ENCODE data around the gene SRP9.

SRP9 gene

DNA sequence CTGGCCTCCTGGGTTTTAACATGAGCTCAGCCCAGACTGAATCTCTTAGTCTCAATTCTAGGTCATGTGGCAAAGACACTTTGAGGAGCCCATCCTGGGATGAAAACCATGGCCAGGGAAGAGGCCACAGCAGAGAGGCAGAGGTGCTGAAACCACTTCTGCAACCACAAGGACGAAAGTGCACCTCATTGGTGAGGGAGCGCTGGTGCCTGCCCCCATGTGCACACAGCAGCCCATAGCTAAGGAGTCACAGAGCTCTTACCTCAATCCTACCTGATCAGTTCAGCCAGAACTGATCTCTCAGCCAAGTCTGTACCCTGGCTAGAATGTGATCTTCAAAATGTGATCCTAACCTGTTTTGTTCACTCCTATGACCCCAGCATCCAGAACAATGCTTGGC lies 32.9 kb upstream of the SRP9 start:
- no peaks in the 10 kb centered on the region for H3K4me1 ChIP-seq (ENCODE audit: insufficient read depth, low read length)
- no peak overlapping the region for H3K4me3 ChIP-seq (ENCODE audit: low read depth in 1 of 2, low read length in 2 of 2)
- no peak overlapping the region for H3K4me2 ChIP-seq (ENCODE audit: insufficient read depth, low read length)
- ATAC-seq (ENCODE audit: insufficient read depth, low read depth) (no peak), DNase-seq (no peak)
- no peak overlapping the region for H3K9ac ChIP-seq (ENCODE audit: low read depth, low read length)
- no peaks in the 10 kb centered on the region for H3K79me2 ChIP-seq (ENCODE audit: insufficient read depth, low read length)
- H3K9me3 ChIP-seq (ENCODE audit: insufficient read depth, low read length, severe bottlenecking): no peaks in the 10 kb centered on the region
- H2AFZ ChIP-seq (ENCODE audit: low read depth, low read length): no peak overlapping the region
- H3K27ac ChIP-seq (ENCODE audit: low read length): no peak overlapping the region
- TF ChIP-seq, protein P1, sequence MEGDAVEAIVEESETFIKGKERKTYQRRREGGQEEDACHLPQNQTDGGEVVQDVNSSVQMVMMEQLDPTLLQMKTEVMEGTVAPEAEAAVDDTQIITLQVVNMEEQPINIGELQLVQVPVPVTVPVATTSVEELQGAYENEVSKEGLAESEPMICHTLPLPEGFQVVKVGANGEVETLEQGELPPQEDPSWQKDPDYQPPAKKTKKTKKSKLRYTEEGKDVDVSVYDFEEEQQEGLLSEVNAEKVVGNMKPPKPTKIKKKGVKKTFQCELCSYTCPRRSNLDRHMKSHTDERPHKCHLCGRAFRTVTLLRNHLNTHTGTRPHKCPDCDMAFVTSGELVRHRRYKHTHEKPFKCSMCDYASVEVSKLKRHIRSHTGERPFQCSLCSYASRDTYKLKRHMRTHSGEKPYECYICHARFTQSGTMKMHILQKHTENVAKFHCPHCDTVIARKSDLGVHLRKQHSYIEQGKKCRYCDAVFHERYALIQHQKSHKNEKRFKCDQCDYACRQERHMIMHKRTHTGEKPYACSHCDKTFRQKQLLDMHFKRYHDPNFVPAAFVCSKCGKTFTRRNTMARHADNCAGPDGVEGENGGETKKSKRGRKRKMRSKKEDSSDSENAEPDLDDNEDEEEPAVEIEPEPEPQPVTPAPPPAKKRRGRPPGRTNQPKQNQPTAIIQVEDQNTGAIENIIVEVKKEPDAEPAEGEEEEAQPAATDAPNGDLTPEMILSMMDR (IDR thresholded peaks at IDR 0.05; ENCODE audit: borderline replicate concordance, extremely low read depth, low read length, poor library complexity, severe bottlenecking): no peak
- no peak for TF ChIP-seq EZH2 (IDR thresholded peaks at IDR 0.05; ENCODE audit: borderline replicate concordance, low read depth, low read length, severe bottlenecking)
- no peaks in the 10 kb centered on the region for H3K27me3 ChIP-seq (ENCODE audit: insufficient read depth, low read length, poor library complexity)
- no peaks in the 10 kb centered on the region for H4K20me1 ChIP-seq (ENCODE audit: insufficient read depth, low read length)
- no peaks in the 10 kb centered on the region for H3K36me3 ChIP-seq (ENCODE audit: insufficient read depth, low read length)

DNA sequence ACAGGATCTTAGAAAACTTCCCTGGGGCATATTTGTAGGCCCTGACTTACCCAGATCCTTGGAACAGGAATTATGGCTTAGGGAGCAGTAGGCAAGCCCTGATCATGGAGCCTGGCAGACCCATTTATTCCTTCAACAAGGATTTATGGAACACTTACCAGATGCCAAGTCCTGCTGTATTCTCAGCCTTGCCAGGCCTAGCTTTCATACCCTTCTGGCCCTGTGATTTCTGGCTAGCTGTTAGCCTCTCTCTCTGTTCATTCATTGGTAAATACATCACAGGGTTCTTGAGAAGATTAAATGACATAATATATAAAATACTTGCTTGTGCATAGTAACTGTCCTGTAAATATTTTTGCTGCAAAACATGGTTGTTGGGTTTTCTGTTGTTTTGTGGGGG lies 32.4 kb upstream of the SRP9 start:
- no peak for DNase-seq
- ATAC-seq (ENCODE audit: insufficient read depth, low read depth): no peak

GRCh38 chr1:225746361-225747179 lies 31.1 kb upstream of the SRP9 start:
- no peak for TF ChIP-seq EZH2 (IDR thresholded peaks at IDR 0.05; ENCODE audit: borderline replicate concordance, low read depth, low read length, severe bottlenecking)
- TF ChIP-seq, protein P1 (IDR thresholded peaks at IDR 0.05; ENCODE audit: borderline replicate concordance, extremely low read depth, low read length, poor library complexity, severe bottlenecking): no peak
- Histone ChIP-seq H3K4me3 (ENCODE audit: low read depth in 1 of 2, low read length in 2 of 2) (no peak overlapping the region), H4K20me1 (ENCODE audit: insufficient read depth, low read length) (no peaks in the 10 kb centered on the region), H3K27ac (ENCODE audit: low read length) (no peak overlapping the region), H3K9me3 (ENCODE audit: insufficient read depth, low read length, severe bottlenecking) (no peaks in the 10 kb centered on the region), H3K4me2 (ENCODE audit: insufficient read depth, low read length) (no peak overlapping the region), H3K36me3 (ENCODE audit: insufficient read depth, low read length) (no peaks in the 10 kb centered on the region), H3K27me3 (ENCODE audit: insufficient read depth, low read length, poor library complexity) (peaks cover 3% of the 10 kb centered on the region), H2AFZ (ENCODE audit: low read depth, low read length) (no peak overlapping the region), H3K4me1 (ENCODE audit: insufficient read depth, low read length) (no peaks in the 10 kb centered on the region), H3K79me2 (ENCODE audit: insufficient read depth, low read length) (no peaks in the 10 kb centered on the region), H3K9ac (ENCODE audit: low read depth, low read length) (no peak overlapping the region)
- ATAC-seq (ENCODE audit: insufficient read depth, low read depth) (no peak), DNase-seq (no peak)

More for the DNA sequence above, 32.4 kb upstream of the SRP9 start:
- H3K36me3 ChIP-seq (ENCODE audit: insufficient read depth, low read length): no peaks in the 10 kb centered on the region
- TF ChIP-seq, protein P1 (IDR thresholded peaks at IDR 0.05; ENCODE audit: borderline replicate concordance, extremely low read depth, low read length, poor library complexity, severe bottlenecking): no peak
- TF ChIP-seq EZH2 (IDR thresholded peaks at IDR 0.05; ENCODE audit: borderline replicate concordance, low read depth, low read length, severe bottlenecking): no peak
- no peak overlapping the region for H3K27ac ChIP-seq (ENCODE audit: low read length)
- no peak overlapping the region for H3K9ac ChIP-seq (ENCODE audit: low read depth, low read length)
- H3K27me3 ChIP-seq (ENCODE audit: insufficient read depth, low read length, poor library complexity): no peaks in the 10 kb centered on the region
- no peaks in the 10 kb centered on the region for H3K79me2 ChIP-seq (ENCODE audit: insufficient read depth, low read length)
- no peaks in the 10 kb centered on the region for H4K20me1 ChIP-seq (ENCODE audit: insufficient read depth, low read length)
- no peak overlapping the region for H3K4me2 ChIP-seq (ENCODE audit: insufficient read depth, low read length)
- H2AFZ ChIP-seq (ENCODE audit: low read depth, low read length): no peak overlapping the region
- no peaks in the 10 kb centered on the region for H3K9me3 ChIP-seq (ENCODE audit: insufficient read depth, low read length, severe bottlenecking)
- H3K4me1 ChIP-seq (ENCODE audit: insufficient read depth, low read length): no peaks in the 10 kb centered on the region
- H3K4me3 ChIP-seq (ENCODE audit: low read depth in 1 of 2, low read length in 2 of 2): no peak overlapping the region
